ENCODE measurements around the gene CRABP2.

Gene CRABP2

GRCh38 chr1:156707417-156708217, 2.2 kb upstream of the CRABP2 start:
- DNase-seq: no peak

GRCh38 chr1:156706657-156707416, 1.5 kb upstream of the CRABP2 start:
- peak; percentile 28 for DNase-seq

- peak; percentile 76 for DNase-seq
Observed at GRCh38 chr1:156705918-156706656, 704 bp upstream of the CRABP2 start.

- peak; percentile 50 for DNase-seq
Observed at GRCh38 chr1:156704930-156705320, 458 bp downstream of the CRABP2 start.

- DNase-seq: no peak
Observed at GRCh38 chr1:156704166-156704711, 1.1 kb downstream of the CRABP2 start.

- no peak for DNase-seq
Observed at GRCh38 chr1:156703741-156704140, 1.6 kb downstream of the CRABP2 start.

- DNase-seq: no peak
Observed at GRCh38 chr1:156703336-156703735, 2.0 kb downstream of the CRABP2 start.

GRCh38 chr1:156700736-156701531, 4.4 kb downstream of the CRABP2 start:
- no peak for DNase-seq

GRCh38 chr1:156698995-156699394, 6.4 kb downstream of the CRABP2 start:
- no peak for DNase-seq

- DNase-seq: no peak
Observed at GRCh38 chr1:156697481-156697880, 7.9 kb downstream of the CRABP2 start.

GRCh38 chr1:156696755-156697154, 8.6 kb downstream of the CRABP2 start:
- DNase-seq: no peak

GRCh38 chr1:156694690-156694962, 10.8 kb downstream of the CRABP2 start:
- no peak for DNase-seq

GRCh38 chr1:156693848-156694689, 11.3 kb downstream of the CRABP2 start:
- DNase-seq: no peak

- DNase-seq: no peak
Observed at GRCh38 chr1:156692925-156693847, 12.2 kb downstream of the CRABP2 start.

- no peak for DNase-seq
Observed at GRCh38 chr1:156692441-156692924, 12.9 kb downstream of the CRABP2 start.

GRCh38 chr1:156691665-156692440, 13.5 kb downstream of the CRABP2 start:
- DNase-seq: no peak

- no peak for DNase-seq
Observed at GRCh38 chr1:156691191-156691590, 14.2 kb downstream of the CRABP2 start.

- no peak for DNase-seq
Observed at GRCh38 chr1:156690675-156691036, 14.7 kb downstream of the CRABP2 start.

GRCh38 chr1:156689953-156690674, 15.3 kb downstream of the CRABP2 start:
- no peak for DNase-seq
